Superior temporal gyrus (tissue), 1 donor: ENCODE measurements around the gene TSC22D3.
"Not testable (repeated sequence)": the region's sequence is repeated elsewhere in the genome, so short reads cannot be mapped to it uniquely, and the experiment has no call there.

ENCODE experiments used
- DNase-seq: peaks from one replicate; pipeline ENCODE4 v3.0.0-alpha.2; 2016; ENCODE audit errors: extremely low spot score

The TSC22D3 gene

DNA sequence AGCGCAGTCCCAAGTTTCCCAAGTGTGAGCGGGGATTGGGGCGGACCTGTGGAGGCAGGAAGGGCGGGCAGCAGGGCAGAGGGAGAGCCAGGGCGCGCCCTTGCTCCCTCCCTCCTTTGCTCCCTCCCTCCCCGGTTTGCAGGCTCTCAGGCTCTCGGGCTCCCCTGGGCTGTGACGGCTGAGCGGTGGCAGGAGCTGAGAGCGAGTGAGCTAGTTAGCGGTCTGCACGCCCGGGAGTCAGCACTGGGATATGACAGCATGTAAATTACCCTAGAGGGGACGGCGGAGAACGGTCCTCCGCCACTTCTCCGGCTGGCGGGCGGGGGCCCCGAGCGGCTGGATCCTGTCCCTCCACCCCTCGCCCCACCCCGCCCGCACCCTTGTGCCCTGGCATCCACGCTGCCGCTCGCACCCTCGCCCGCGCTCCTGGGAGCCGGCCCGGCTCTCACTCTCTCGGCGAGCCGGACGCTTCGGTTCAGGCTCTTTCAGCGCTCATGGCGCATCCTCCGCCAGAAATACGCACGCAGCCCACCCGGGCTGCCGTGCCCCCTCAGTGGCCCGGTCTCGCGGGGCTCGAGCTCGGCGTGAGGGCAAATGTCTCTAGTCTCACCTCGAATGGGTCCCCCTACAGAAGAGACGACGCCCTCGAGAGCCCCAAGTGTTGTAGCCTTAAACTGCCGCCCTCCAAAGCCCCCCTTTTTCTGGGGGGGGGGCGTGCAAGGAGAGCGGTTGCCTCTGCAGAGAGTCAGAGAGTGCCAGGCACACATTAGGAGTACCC, at the start of gene TSC22D3:
TSS of gene TSC22D3 (minus strand) at position 54 of the 778 bp plus-strand sequence. CDS start 368 bp downstream, outside the sequence.
- peak; percentile 73 for DNase-seq

DNA sequence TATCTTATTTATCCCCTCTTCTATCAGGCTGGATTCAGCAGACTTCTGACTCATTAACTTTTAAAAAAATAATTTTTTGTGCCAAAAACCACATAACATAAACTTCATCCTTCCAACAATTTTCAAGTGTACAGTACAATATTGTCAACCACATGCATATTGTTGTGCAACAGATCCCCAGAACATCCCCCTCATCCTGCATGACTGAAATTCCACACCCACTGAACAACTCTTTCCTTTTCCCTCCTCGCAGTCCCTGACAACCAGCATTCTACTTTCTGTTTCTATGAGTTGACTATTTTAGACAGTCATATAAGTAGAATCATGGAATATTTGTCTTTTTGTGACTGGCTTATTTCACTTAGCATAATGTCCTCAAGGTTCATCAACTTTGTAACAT, 47.9 kb upstream of the TSC22D3 start:
- no peak for DNase-seq

DNA sequence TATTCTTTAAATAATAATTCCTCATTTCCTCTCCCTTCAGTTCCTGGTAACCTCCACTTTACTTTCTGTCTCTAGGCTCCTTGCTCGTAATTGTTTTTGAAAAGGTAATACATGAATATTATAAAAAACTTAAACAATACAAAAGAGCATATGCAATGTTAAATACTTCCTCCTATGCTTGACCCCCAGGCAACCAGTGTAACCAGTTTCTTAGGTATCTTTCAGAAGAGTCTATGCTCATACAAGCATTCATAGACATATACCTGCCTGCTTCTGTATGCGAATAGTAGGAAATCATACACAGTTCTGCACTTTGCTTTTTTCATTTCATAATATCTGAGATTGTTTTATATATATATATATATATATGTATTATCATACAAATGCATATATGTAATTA, 47.5 kb upstream of the TSC22D3 start:
- no peak for DNase-seq

DNA sequence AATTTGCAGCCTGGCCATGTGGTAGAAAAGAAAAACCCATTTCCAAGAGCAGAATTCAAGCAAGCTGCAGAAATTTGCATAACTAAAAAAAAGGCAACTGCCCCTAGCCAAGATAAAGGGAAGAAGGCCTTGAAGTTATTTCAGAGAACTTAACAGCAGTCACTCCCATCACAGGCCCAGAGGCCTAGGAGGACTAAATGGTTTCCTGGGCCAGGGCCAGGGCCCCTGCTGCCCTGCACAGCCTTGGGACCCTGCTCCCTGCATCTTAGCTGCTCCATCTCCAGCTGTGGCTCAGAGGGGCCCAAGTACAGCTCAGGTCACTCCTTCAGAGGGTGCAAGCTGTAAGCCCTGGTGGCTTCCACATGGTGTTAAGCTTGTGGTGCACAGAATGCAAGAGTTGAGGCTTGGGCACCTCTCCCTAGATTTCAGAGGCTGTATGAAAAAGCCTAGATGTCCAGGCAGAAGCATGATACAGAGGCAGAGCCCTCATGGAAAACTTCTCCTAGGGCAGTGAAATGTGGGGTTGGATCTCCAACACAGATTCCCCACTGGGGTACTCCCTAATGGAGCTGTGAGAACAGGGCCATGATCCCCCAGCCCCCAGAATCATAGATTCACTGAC, 43.4 kb upstream of the TSC22D3 start:
- no peak for DNase-seq

DNA sequence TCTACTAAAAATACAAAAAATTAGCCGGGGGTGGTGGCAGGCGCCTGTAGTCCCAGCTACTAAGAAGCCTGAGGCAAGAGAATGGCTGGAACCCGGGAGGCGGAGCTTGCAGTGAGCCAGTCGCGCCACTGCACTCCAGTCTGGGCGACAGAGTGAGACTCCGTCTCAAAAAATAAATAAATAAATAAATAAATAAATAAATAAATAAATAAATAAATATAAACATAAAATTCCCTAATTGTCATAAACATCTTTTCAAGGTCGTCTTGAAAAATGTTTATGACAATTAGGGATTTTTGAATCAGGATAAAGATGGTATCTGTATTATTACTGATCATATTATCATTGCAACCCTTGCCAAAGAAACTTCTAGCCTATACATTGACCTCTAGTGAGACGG, 34.5 kb upstream of the TSC22D3 start:
- DNase-seq, result not testable (repeated sequence)

DNA sequence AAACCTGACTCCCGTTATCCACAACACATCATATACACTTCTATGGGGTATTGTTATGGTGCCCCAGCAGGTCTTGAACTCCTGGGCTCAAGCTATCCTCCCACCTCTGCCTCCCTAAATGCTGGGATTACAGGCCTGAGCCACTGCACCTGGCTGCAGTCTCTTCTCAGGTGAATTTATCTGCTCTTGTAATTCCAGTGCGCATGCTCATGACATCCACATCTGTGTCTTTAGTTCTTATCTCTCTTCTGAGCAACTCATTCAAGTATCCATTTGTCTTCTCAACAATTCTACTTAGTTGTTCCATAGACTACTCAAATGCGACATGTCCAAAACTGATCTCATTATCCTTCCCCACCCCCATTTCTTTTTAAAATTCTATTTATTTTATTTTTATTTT, 29.6 kb upstream of the TSC22D3 start:
- DNase-seq, result no peak

DNA sequence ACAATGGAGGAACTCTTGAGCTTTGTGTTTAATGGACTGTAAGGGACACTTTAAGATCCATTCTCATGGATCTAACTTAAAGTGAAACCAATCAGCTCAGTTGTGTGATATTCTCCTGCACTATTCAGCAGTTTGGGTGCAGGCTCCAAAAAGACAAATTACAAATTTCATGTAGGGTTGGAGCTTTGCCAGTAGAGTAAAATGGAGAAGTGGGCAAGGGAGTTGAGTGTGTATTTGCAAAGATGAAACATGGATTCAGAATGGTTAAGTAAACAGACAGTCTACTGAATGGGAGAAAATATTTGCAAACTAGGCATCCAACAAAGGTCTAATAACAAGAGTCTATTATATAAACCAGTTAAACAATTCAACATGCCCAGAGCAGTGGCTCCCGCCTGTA, 28.8 kb upstream of the TSC22D3 start:
- DNase-seq, result no peak

DNA sequence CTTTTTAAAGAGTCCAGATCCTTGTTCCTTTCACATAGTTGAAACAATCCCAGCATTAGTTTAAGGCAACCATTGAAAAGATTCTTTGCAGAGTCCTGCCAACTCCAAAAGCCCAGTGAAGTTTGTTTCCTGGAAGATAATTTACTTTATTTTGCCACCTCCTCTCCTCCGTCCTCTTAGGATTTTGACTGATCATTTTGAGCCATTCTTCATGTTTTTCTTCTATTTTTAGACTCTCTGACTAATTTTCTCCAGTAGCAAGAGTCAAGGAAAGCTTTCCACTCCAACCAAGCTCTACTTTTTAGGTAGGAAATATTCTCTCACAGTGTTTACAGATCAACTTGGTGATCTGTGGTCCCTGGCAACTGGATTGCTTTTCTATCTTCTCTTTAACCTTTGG, 12.2 kb upstream of the TSC22D3 start:
- no peak for DNase-seq

DNA sequence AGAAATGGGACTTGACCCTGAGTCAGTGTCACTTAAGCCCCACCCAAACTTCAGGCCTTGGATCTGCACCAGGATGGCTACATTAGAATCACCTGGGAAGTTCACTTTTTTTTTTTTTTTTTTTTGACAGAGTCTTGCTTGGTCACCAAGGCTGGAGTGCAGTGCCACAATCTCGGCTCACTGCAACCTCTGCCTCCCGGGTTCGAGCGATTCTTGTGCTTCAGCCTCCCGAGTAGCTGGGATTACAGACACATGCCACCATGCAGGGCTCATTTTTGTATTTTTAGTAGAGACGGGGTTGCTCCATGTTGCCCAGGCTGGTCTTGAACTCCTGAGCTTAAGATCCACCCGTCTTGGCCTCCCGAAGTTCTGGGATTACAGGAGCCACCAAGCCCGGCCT, 4.9 kb upstream of the TSC22D3 start:
- DNase-seq, result no peak

DNA sequence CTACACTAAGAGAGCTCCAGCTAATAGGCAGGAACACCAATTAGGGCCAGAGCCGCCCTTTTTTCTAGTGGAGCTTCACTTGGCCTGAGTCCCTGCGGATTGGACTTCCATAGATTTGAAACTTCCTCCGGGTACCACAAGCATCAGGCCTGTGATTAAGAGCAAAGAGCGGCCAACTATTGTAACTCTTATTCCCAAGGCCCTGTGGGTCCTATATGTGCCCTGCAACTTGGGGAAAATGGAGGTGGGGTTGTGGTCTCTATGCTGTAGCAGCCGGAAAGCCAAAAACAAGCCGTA, 1.9 kb upstream of the TSC22D3 start, which contains the start of gene NCBP2L:
TSS of gene NCBP2L (plus strand) at position 198 of the 297 bp plus-strand sequence. CDS start 16,488 bp downstream, outside the sequence.
- DNase-seq, result no peak

DNA sequence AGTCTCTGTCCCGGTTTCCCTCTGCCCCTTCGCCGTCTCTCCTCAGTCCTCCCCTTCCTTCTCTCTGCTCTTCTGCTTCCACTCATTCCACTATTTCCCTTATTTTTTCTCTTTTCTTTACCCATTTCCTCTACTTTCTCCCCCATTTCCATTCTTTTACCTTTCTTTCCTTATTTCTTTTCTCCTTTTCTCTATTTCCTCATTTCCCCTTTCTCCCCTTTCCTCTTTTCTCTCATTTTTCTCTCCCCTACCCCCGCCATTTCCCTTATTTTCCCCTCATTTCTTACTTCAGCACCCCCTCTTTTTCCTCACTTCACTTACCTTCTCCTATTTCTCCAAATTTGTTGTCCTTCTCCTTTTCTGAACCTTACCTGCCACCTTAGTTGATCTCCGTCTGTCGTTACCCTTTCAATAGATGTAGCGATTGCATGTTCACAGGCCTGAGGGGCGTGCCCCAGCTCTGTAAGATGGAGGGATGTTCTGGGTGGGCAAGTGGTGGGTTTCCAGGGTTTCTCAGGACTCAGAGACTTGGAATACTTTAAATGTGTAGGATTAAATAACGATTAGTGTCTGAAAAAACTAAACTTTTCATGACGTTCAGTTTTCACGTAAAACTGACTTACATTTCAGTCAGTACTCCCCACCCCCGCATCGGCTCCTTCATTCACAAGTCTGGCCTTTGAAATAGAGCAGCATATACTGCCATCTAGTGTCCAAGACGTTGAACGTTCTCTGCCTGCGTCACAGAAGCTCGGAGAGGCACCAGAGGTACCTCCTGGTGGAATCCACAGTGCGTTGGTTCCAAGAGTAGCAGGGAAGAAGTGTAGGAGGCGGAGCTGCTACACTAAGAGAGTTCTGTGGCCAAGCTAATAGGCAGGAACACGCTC, 1.3 kb upstream of the TSC22D3 start:
- peak; percentile 91 for DNase-seq

DNA sequence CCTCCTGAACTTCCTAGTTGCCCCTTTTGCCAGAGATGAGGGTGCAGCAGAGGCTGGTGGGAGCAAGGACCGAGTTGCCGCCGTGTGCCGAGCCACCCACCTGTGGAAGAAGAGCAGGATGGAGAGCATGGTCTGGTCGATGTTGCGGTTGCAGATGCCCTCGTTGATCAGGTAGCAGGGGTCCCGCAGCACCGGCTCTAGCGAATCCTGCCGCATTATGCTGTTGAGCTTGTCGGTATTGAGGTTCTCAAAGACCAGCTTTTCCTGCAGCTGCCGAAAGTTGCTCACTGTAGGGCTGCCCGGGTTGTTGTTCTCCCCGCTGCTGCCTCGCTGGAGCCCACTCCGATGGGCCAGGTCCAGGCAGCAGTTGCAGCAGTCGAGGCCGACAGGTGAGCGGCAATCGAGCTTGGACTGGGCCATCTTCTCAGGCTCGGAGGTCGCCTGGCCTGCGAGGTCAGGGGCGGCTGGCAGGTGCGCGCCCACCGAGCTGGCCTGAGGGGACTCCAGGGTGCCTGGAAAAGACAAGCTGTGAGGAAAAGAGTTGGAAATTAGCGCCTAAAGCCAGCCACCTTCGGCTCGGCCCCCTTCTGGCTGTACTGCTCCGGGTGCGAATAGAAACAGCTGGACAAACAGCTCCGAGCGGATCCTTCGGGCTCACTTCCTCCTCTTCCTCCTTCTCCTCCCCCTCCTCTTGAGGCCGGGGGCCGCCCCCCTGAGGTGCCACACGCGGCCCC, 420 bp downstream of the TSC22D3 start:
- DNase-seq, result no peak

DNA sequence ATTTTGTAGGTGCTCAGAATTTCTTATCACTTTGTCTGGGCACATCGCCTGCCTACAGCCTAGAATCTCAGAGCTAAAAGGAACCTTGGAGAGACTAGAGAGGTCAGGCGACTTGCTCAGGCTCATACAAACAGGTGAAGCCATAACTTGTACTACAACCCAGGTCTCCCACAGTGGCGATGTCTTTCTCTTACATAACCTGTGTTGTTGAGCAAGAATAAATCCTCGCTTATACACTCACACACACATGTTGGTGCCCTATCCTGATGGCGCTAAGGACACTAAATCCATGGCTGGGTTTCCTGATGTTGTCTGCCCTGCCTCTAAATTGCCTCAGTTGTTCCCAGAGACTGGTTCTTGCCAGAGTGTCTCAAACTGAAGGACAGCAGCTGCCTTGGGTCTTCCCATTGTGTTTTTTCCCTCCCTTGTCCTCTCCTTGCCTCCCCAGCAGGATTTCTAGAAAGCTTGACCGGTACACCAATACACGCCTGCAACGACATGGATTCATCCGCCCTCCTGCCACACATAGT, 1.6 kb downstream of the TSC22D3 start:
- DNase-seq, result peak; percentile 17

DNA sequence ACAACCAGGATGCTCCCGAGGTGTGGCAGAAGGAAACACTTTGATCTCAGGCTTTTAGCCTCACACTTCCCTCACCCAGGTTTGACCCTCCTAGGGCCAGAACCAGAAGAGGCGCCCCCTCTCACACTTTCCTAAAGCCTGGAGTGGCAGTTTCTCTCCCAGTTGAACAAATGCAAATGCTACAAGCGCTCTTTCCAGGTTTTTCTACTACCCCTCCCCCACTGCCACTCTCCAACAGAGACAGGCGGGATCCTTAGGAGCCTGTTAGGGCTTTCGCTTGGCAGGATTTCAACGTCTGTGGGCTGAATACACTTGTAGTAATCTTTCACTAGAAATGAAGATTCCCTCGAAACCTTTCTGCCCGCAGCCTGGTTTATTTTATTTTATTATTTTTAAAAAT, 2.4 kb downstream of the TSC22D3 start:
- DNase-seq, result peak; percentile 42

DNA sequence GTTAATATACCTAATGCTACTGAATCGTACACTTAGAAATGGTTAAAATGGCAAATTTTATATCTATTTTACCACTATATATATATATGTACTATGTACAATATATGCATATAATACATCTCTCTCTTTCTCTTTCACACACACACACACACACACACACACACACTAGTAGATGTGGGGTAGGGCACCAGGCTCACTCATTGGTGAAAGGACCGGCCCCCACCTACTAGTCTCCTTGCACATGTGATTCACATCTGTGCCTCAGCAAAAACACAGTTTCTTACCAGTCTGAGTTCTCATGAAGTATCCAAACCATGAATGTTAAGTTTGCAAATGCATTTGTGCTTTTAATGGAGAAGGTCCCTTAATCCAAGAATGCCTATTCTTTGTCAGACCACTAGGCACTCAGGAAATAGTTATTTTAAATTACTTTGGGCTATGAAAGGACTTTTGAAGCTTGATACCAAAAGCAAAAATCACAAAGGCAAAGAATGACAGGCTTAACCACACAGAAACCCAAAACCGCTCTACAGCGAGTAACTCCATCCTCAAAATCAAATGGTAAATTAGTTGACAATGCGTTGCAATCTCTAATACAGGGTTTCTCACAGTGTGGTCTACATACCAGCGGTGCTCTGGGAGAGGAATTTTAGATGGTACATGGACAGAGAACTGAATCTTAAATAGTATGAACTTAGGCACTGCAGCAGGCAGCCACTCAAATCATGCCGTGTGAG, 5.8 kb downstream of the TSC22D3 start:
- DNase-seq, result no peak

DNA sequence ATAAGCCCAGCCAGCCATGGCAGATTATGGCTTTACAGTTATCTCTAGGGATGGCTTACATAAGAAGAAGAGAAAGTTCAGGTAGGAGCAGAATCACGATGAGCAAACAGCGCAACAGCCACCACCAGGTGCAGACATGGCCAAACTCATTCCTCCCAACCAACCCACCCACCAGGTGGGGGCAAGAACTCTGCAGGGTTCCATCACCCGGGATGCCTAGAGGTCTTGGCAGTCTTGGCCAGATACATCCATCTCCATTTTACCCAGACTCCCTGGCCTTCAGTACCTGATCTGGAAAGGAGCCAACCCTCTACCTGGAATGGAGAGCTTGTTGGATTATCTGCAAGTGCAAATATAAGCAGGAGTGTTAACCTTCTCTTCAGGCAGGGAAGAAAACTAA, 7.5 kb downstream of the TSC22D3 start:
- no peak for DNase-seq

DNA sequence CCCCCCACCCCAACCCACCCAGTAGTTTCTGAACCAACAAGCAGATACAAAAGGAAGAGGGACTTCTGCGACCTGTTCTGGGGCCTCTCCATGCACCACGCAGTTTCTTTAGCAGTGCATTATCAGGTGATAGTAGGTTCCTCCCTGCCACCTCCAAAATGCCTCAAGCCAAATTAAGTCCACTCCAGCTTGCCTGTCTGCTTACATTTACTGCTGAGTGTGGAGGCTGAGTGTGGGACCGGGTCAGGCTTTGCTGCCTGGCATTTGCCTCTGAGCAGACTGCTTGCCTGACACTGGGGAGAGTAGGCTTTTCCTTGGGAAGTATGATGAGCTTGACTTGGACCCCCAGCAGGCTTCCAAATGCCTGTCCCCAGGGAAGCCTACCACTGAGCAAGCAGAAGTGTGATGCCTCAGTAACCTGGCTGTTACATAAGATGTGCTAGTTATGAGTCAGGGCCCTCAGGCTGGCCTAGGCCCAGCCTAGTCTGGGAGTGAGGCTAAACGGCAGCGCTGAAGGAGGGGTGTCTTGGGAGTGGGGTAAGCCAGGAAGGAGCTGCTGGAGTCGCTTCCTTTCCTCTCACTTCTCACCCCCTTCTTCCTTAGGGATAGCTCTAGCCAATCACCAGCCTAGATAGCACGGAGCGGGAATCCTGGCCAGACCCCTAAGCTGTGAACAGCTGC, 9.0 kb downstream of the TSC22D3 start:
- no peak for DNase-seq

DNA sequence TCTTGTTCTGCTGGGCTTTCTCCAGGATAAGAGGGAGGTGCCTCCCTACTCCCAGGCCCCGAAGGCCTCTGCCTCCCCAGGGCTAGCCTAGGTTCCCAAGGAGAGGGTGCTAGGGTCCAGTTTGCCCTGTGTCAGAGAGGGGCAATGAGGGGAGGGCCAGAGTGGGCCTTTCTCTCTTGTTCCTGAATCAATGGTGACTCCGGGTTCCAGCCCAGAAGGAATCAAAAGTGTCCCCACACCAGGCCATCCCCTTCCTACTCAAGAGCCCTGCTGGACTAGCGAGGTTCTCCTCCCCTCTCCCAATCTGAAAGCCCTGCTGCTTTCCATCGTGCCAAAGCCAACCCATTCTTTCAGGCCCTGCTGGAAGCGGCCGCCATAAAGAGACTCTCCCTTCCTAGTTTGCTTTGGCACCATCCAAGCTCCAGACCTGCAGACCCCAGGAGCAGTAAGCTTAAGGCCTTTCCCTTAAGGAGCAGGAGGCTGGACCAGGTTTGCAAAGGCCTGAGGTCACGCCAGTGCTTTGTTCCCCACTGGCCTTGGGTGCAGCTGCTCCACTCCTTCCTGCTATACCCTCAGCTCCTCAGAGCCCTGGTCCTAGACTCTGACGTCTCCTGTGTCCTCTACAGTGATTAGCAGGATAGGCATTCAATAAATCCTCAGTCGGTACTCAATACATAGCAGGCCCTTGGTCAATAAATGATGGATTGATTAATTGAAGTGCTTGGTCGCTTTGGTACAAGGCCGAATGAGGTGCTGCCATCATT, 10.6 kb downstream of the TSC22D3 start:
- DNase-seq, result no peak

DNA sequence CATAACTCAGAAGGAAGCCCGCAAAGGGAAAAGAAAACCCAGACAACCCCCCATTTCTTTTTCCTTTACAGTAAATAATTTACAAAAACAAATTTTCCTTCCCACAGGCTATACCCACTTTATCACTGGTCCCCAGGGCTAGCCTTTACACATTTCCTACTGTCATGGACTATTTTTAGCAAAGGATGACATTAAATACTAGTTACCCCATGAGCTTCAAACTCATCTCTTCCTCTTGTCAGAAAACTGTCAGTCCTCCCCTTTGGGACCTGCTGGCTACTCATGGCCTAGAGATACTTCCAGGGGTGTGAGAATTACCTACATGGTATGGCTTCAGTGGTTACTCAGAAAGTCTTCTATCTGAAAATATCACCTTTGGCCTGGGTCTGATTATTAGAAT, 11.9 kb downstream of the TSC22D3 start:
- no peak for DNase-seq
